ENCODE data around the gene XXYLT1.

Gene XXYLT1

GRCh38 chr3:195240171-195240701, 30.7 kb downstream of the XXYLT1 start:
- H3K4me3 ChIP-seq (ENCODE audit: low read depth, low read length) = no peak overlapping the region
- no peak overlapping the region for H3K27ac ChIP-seq
- no peaks in the 10 kb centered on the region for H3K9me3 ChIP-seq (ENCODE audit: severe bottlenecking)
- no peak for TF ChIP-seq CTCF (IDR thresholded peaks at IDR 0.05; ENCODE audit: low read depth, low read length)
- no peaks in the 10 kb centered on the region for H3K36me3 ChIP-seq
- no peaks in the 10 kb centered on the region for H3K27me3 ChIP-seq (ENCODE audit: insufficient read depth, low read depth, severe bottlenecking)
- DNase-seq = no peak

- Histone ChIP-seq H3K4me3 (ENCODE audit: low read depth, low read length) (no peak overlapping the region), H3K9me3 (ENCODE audit: severe bottlenecking) (no peaks in the 10 kb centered on the region), H3K36me3 (no peaks in the 10 kb centered on the region), H3K27ac (no peak overlapping the region), H3K27me3 (ENCODE audit: insufficient read depth, low read depth, severe bottlenecking) (no peaks in the 10 kb centered on the region)
- TF ChIP-seq CTCF (IDR thresholded peaks at IDR 0.05; ENCODE audit: low read depth, low read length) = no peak
- DNase-seq = no peak
Measured at GRCh38 chr3:195239121-195239520, 31.8 kb downstream of the XXYLT1 start.

GRCh38 chr3:195238586-195239118, 32.3 kb downstream of the XXYLT1 start:
- DNase-seq = no peak
- Histone ChIP-seq H3K27me3 (ENCODE audit: insufficient read depth, low read depth, severe bottlenecking) (no peaks in the 10 kb centered on the region), H3K36me3 (no peaks in the 10 kb centered on the region), H3K4me3 (ENCODE audit: low read depth, low read length) (no peak overlapping the region), H3K9me3 (ENCODE audit: severe bottlenecking) (no peaks in the 10 kb centered on the region), H3K27ac (no peak overlapping the region)
- no peak for TF ChIP-seq CTCF (IDR thresholded peaks at IDR 0.05; ENCODE audit: low read depth, low read length)

GRCh38 chr3:195238081-195238571, 32.8 kb downstream of the XXYLT1 start:
- H3K4me3 ChIP-seq (ENCODE audit: low read depth, low read length) = no peak overlapping the region
- DNase-seq = no peak
- H3K36me3 ChIP-seq = no peaks in the 10 kb centered on the region
- no peak overlapping the region for H3K27ac ChIP-seq
- H3K9me3 ChIP-seq (ENCODE audit: severe bottlenecking) = no peaks in the 10 kb centered on the region
- no peaks in the 10 kb centered on the region for H3K27me3 ChIP-seq (ENCODE audit: insufficient read depth, low read depth, severe bottlenecking)
- no peak for TF ChIP-seq CTCF (IDR thresholded peaks at IDR 0.05; ENCODE audit: low read depth, low read length)

GRCh38 chr3:195236801-195237570, 34.0 kb downstream of the XXYLT1 start:
- Histone ChIP-seq H3K27ac (no peak overlapping the region), H3K4me3 (ENCODE audit: low read depth, low read length) (no peak overlapping the region), H3K9me3 (ENCODE audit: severe bottlenecking) (no peaks in the 10 kb centered on the region), H3K27me3 (ENCODE audit: insufficient read depth, low read depth, severe bottlenecking) (no peaks in the 10 kb centered on the region), H3K36me3 (no peaks in the 10 kb centered on the region)
- TF ChIP-seq CTCF (IDR thresholded peaks at IDR 0.05; ENCODE audit: low read depth, low read length) = no peak
- no peak for DNase-seq
